Thoracic aorta (tissue), 2 donors: ENCODE measurements around the gene GSTK1. TPM values are rescaled to one million over a fixed set of nuclear protein-coding genes. Genes with fewer than 3 reads are reported as not detected.

Experiments used
- ATAC-seq: fragments of 150-250 bp; one replicate; pipeline ENCODE4 v1.8.0; 2017; ENCODE audit warnings: low read depth; ENCODE audit not compliant: insufficient number of reproducible peaks, low FRiP score
- DNase-seq: peaks from one replicate; pipeline ENCODE4 v3.0.0-alpha.2; 2020; ENCODE audit warnings: low spot score
- H3K27ac ChIP-seq, 2 donors: fragments of 200-600 bp; sonication (generic); 1 replicate in 1 of 2; 2 replicates in 1 of 2; pipeline ENCODE4 v1.5.1; 2016; ENCODE audit warnings: mild to moderate bottlenecking in 2 of 2, moderate library complexity in 2 of 2
- H3K27me3 ChIP-seq: fragments of 200-600 bp; sonication (generic); replicated peaks from 2 replicates; pipeline ENCODE4 v1.6.0; 2016; ENCODE audit warnings: mild to moderate bottlenecking; ENCODE audit not compliant: insufficient read depth
- H3K36me3 ChIP-seq: fragments of 200-600 bp; sonication (generic); one replicate; pipeline ENCODE4 v1.5.1; 2016
- H3K4me1 ChIP-seq, 2 donors: fragments of 200-600 bp; sonication (generic); 1 replicate in 1 of 2; 2 replicates in 1 of 2; pipeline versions ENCODE4 v1.5.1 to v1.6.0; 2016; ENCODE audit warnings: low read depth in 2 of 2, mild to moderate bottlenecking in 1 of 2; ENCODE audit not compliant: control insufficient read depth in 1 of 2
- H3K4me3 ChIP-seq: fragments of 200-600 bp; sonication (generic); 2 replicates; pipeline ENCODE4 v1.5.1; 2016; ENCODE audit warnings: mild to moderate bottlenecking
- H3K9me3 ChIP-seq: fragments of 200-600 bp; sonication (generic); 2 replicates; pipeline ENCODE4 v1.5.1; 2016
- CTCF ChIP-seq: fragments of 200-600 bp; sonication (generic); IDR thresholded peaks from one replicate; pipeline ENCODE4 v1.5.1; 2019; ENCODE audit warnings: antibody characterized with exemption
- total RNA-seq, 2 donors: library from RNA; depleted of rRNA; stranded (reverse); fragments of >200 nt; gene quantifications; one replicate each; pipeline versions ENCODE4 v1.1.0 to v1.2.3, GENCODE V29; 2016

Gene GSTK1
- total RNA-seq, 2 donors from 2014 or later, result 106 to 148 TPM

- no peak overlapping the region for H3K27ac ChIP-seq
These were observed 22.2 kb downstream of the GSTK1 start for GRCh38 chr7:143285470-143285778.

GRCh38 chr7:143285806-143286521 is 22.7 kb downstream of the GSTK1 start:
- H3K4me1 ChIP-seq, result peaks cover 18 to 26% of the 10 kb centered on the region in 2 donors
- H3K4me3 ChIP-seq, result no peak overlapping the region
- ATAC-seq, result no peak
- no peaks in the 10 kb centered on the region for H3K9me3 ChIP-seq
- no peak for DNase-seq
- H3K27me3 ChIP-seq, result no peaks in the 10 kb centered on the region
- no peaks in the 10 kb centered on the region for H3K36me3 ChIP-seq
- H3K27ac ChIP-seq, result no peak overlapping the region
- no peak for TF ChIP-seq CTCF

More at GRCh38 chr7:143285470-143285778, 22.2 kb downstream of the GSTK1 start:
- H3K27me3 ChIP-seq, result no peaks in the 10 kb centered on the region
- no peak for TF ChIP-seq CTCF
- no peak for ATAC-seq
- no peak for DNase-seq
- peaks cover 12 to 21% of the 10 kb centered on the region in 2 donors for H3K4me1 ChIP-seq
- H3K36me3 ChIP-seq, result no peaks in the 10 kb centered on the region
- no peak overlapping the region for H3K4me3 ChIP-seq
- H3K9me3 ChIP-seq, result no peaks in the 10 kb centered on the region

GRCh38 chr7:143286522-143286890 is 23.3 kb downstream of the GSTK1 start:
- H3K36me3 ChIP-seq, result no peaks in the 10 kb centered on the region
- no peak for DNase-seq
- no peaks in the 10 kb centered on the region for H3K9me3 ChIP-seq
- no peak overlapping the region for H3K27ac ChIP-seq
- no peaks in the 10 kb centered on the region for H3K27me3 ChIP-seq
- no peak overlapping the region for H3K4me3 ChIP-seq
- no peak for ATAC-seq
- peaks cover 18 to 31% of the 10 kb centered on the region in 2 donors for H3K4me1 ChIP-seq
- no peak for TF ChIP-seq CTCF

- TF ChIP-seq CTCF, result no peak
- Histone ChIP-seq H3K9me3 (no peaks in the 10 kb centered on the region), H3K4me3 (peak overlapping the region; percentile 94), H3K36me3 (peaks cover 6% of the 10 kb centered on the region), H3K27ac (peak overlapping the region; percentile 41 to 94), H3K4me1 (peaks cover 18 to 31% of the 10 kb centered on the region in 2 donors), H3K27me3 (no peaks in the 10 kb centered on the region)
- DNase-seq, result no peak
- peak; percentile 2 for ATAC-seq
These were observed 24.2 kb downstream of the GSTK1 start for GRCh38 chr7:143287339-143287934.

GRCh38 chr7:143287935-143288826 is 24.9 kb downstream of the GSTK1 start, which contains the start of gene CASP2:
Gene CASP2 (plus strand): TSS chr7:143288351. CDS start chr7:143288456, 105 bp downstream.
- Histone ChIP-seq H3K36me3 (peaks cover 11% of the 10 kb centered on the region), H3K9me3 (no peaks in the 10 kb centered on the region), H3K27ac (peak within 1 kb of the TSS; percentile 89 to 94), H3K4me1 (peaks cover 18 to 31% of the 10 kb centered on the region in 2 donors), H3K27me3 (no peaks in the 10 kb centered on the region), H3K4me3 (peak within 1 kb of the TSS; percentile 94)
- TF ChIP-seq CTCF, result peak; percentile 17
- ATAC-seq, result peak; percentile 89
- peak; percentile 96 for DNase-seq
